Superior temporal gyrus (tissue), 1 donor: ENCODE results near the gene CREG1.

Experiments
- DNase-seq: peaks from one replicate; pipeline ENCODE4 v3.0.0-alpha.2; 2016; ENCODE audit errors: extremely low spot score

The CREG1 gene

GRCh38 chr1:167532964-167533824 lies 20.4 kb downstream of the CREG1 start:
- DNase-seq: no peak

GRCh38 chr1:167532375-167532774 lies 21.2 kb downstream of the CREG1 start:
- DNase-seq: no peak

- peak; percentile 72 for DNase-seq
These were observed 23.6 kb downstream of the CREG1 start for GRCh38 chr1:167529829-167530474.

GRCh38 chr1:167528057-167528728 lies 25.4 kb downstream of the CREG1 start:
- no peak for DNase-seq

- no peak for DNase-seq
These were observed 26.7 kb downstream of the CREG1 start for GRCh38 chr1:167526667-167527383.

- peak; percentile 95 for DNase-seq
These were observed 28.9 kb downstream of the CREG1 start for GRCh38 chr1:167524651-167525050.

GRCh38 chr1:167522246-167522645 lies 31.3 kb downstream of the CREG1 start:
- no peak for DNase-seq

- peak; percentile 65 for DNase-seq
These were observed 32.8 kb downstream of the CREG1 start for GRCh38 chr1:167520711-167521206.

- no peak for DNase-seq
These were observed 35.2 kb downstream of the CREG1 start, which contains the start of gene CD247 for GRCh38 chr1:167518331-167518700. Gene CD247, minus strand, starts transcription at chr1:167518529. Its CDS starts 64 bp downstream, at chr1:167518465.

- DNase-seq: no peak
These were observed 35.8 kb downstream of the CREG1 start for GRCh38 chr1:167517535-167518330.

GRCh38 chr1:167516404-167517388 lies 36.9 kb downstream of the CREG1 start:
- no peak for DNase-seq

GRCh38 chr1:167515893-167516321 lies 37.7 kb downstream of the CREG1 start:
- DNase-seq: no peak

- DNase-seq: no peak
These were observed 38.1 kb downstream of the CREG1 start for GRCh38 chr1:167515461-167515860.

GRCh38 chr1:167514288-167514687 lies 39.3 kb downstream of the CREG1 start:
- no peak for DNase-seq

- DNase-seq: no peak
These were observed 41.4 kb downstream of the CREG1 start for GRCh38 chr1:167512046-167512654.

GRCh38 chr1:167511374-167511986 lies 42.1 kb downstream of the CREG1 start:
- DNase-seq: no peak

GRCh38 chr1:167510881-167511280 lies 42.7 kb downstream of the CREG1 start:
- DNase-seq: no peak

GRCh38 chr1:167510244-167510643 lies 43.3 kb downstream of the CREG1 start:
- DNase-seq: no peak

- DNase-seq: no peak
These were observed 44.0 kb downstream of the CREG1 start for GRCh38 chr1:167509587-167509986.
